ENCODE data around the gene CEP63.

CEP63 gene

DNA sequence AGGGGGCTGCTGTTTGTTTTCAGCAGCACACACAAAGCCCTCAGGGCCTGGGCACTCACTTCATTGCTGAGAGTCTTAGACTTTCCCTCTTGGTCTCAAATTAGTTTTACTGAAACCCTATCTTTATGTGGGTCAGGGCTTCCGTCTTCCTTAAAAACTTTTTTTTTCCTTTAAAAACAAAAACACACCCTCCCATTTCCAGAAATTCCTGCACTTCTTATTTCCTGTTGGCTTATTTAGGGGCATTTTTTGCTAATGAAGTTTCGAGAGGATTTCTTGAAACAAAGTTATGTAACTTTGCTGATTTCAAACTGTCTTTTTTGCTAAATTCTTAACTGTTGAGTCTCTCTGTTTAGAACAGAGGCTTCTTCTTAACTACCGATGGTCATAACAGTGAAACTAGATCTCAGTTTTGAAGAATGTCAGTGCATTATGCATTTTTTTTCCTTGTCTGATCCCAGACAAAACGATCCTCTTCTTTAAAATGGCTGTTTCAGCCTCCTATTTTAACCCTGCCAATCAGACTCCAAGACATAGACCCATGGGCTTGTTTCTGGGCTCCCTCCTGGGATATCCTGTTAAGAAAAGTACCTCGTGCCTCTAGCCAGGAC lies 23.4 kb upstream of the CEP63 start:
- DNase-seq (ENCODE audit: low read depth): no peak
- H3K4me3 ChIP-seq (ENCODE audit: low read depth, low read length): no peak overlapping the region
- TF ChIP-seq, protein P1, sequence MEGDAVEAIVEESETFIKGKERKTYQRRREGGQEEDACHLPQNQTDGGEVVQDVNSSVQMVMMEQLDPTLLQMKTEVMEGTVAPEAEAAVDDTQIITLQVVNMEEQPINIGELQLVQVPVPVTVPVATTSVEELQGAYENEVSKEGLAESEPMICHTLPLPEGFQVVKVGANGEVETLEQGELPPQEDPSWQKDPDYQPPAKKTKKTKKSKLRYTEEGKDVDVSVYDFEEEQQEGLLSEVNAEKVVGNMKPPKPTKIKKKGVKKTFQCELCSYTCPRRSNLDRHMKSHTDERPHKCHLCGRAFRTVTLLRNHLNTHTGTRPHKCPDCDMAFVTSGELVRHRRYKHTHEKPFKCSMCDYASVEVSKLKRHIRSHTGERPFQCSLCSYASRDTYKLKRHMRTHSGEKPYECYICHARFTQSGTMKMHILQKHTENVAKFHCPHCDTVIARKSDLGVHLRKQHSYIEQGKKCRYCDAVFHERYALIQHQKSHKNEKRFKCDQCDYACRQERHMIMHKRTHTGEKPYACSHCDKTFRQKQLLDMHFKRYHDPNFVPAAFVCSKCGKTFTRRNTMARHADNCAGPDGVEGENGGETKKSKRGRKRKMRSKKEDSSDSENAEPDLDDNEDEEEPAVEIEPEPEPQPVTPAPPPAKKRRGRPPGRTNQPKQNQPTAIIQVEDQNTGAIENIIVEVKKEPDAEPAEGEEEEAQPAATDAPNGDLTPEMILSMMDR (IDR thresholded peaks at IDR 0.05; ENCODE audit: low read depth, low read length): no peak
- TF ChIP-seq POLR2A (IDR thresholded peaks at IDR 0.05; ENCODE audit: extremely low read depth, insufficient read length): no peak
- TF ChIP-seq, protein P2, sequence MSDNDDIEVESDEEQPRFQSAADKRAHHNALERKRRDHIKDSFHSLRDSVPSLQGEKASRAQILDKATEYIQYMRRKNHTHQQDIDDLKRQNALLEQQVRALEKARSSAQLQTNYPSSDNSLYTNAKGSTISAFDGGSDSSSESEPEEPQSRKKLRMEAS (IDR thresholded peaks at IDR 0.05; ENCODE audit: low read depth, low read length): no peak
- TF ChIP-seq MYC (IDR thresholded peaks at IDR 0.05; ENCODE audit: low read depth, low read length): no peak

GRCh38 chr3:134463676-134464063 lies 22.2 kb upstream of the CEP63 start:
- no peak for DNase-seq (ENCODE audit: low read depth)
- TF ChIP-seq, protein P1 (IDR thresholded peaks at IDR 0.05; ENCODE audit: low read depth, low read length): no peak
- TF ChIP-seq, protein P2 (IDR thresholded peaks at IDR 0.05; ENCODE audit: low read depth, low read length): no peak
- TF ChIP-seq MYC (IDR thresholded peaks at IDR 0.05; ENCODE audit: low read depth, low read length) (no peak), POLR2A (IDR thresholded peaks at IDR 0.05; ENCODE audit: extremely low read depth, insufficient read length) (no peak)
- H3K4me3 ChIP-seq (ENCODE audit: low read depth, low read length): no peak overlapping the region

DNA sequence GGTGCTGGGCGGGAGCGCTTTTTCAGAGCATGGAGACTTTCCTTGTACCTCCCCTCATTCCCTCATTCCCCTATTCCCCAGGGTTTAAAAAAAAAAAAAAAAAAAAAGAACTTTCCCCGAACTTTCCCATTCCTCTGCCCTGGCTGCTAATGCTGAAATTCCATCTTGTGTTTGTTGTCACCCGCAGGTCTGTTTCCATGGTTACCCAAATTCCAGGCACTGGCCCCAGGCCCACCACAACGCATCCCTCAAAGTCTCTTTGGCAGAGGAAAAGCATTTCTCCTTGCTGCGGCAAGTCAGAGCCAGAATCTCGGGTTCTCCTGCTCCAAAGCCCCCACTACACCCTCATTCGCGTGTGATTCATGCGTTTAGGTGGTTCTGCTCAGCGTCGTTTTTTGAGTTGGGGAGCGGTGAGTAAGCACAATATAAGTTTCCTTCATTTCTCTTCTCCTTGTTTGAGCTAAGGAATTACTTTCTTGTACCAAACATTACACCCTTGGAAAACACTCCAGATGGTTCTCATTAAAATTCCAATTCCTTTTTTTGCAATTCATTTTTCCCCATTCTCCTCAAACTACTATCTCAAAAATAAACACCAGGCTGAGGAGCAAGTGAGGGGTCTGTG lies 21.7 kb upstream of the CEP63 start:
- no peak overlapping the region for H3K4me3 ChIP-seq (ENCODE audit: low read depth, low read length)
- no peak for DNase-seq (ENCODE audit: low read depth)
- TF ChIP-seq, protein P2 (IDR thresholded peaks at IDR 0.05; ENCODE audit: low read depth, low read length): no peak
- TF ChIP-seq MYC (IDR thresholded peaks at IDR 0.05; ENCODE audit: low read depth, low read length) (no peak), POLR2A (IDR thresholded peaks at IDR 0.05; ENCODE audit: extremely low read depth, insufficient read length) (no peak)
- TF ChIP-seq, protein P1 (IDR thresholded peaks at IDR 0.05; ENCODE audit: low read depth, low read length): no peak

DNA sequence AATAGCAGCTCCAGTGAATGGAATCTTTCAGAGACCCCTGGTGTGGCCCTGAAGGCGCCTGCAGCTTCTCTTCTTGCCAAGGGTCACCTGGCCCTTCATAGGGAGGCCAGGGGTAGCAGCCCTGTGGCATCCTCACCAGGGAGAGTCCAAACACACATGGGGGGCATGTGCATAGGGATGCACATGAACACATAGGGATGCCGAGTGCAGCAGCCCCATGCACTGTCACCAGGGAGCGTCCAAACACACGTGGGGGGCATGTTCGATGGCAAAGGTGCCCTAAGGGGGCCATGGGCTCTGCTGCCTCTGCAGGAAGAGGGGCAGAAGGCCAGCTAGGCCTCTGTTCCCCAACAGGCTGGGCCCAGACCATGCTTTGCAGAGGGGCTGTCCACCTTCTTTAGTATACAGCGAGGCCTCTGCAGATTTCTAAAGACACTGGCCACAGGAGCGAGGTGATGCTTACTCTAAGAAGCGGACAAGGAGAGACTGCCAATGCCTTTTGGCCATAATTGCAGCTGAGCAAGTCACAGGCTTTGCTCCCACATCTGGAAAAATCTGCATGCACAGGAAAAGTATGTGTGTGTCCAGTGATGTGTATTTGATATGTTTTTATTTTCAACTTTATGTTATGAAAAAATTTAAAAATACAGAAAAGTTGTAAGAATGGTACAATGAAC lies 21.0 kb upstream of the CEP63 start:
- TF ChIP-seq, protein P2 (IDR thresholded peaks at IDR 0.05; ENCODE audit: low read depth, low read length): no peak
- TF ChIP-seq, protein P1 (IDR thresholded peaks at IDR 0.05; ENCODE audit: low read depth, low read length): no peak
- no peak for TF ChIP-seq MYC (IDR thresholded peaks at IDR 0.05; ENCODE audit: low read depth, low read length)
- TF ChIP-seq POLR2A (IDR thresholded peaks at IDR 0.05; ENCODE audit: extremely low read depth, insufficient read length): no peak
- DNase-seq (ENCODE audit: low read depth): no peak
- H3K4me3 ChIP-seq (ENCODE audit: low read depth, low read length): no peak overlapping the region

DNA sequence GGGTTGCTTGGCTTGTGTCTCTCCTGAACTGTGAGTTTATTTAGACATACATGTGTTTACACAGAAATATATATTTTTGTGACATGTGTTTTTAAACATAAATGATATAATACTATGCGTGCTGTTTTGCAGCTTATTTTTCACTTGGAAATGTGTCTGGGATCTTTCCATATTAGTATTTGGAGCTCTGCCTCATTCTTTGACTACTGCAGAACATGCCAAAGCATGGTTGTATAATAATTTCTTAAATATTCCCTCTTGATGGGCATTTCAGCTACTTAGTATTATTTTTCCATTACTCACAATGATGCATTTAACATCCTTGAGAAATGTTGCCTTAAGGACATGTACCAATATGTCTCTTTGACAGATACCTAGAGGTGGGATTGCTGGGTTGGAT lies 19.5 kb upstream of the CEP63 start:
- no peak overlapping the region for H3K4me3 ChIP-seq (ENCODE audit: low read depth, low read length)
- TF ChIP-seq, protein P1 (IDR thresholded peaks at IDR 0.05; ENCODE audit: low read depth, low read length): no peak
- no peak for TF ChIP-seq MYC (IDR thresholded peaks at IDR 0.05; ENCODE audit: low read depth, low read length)
- TF ChIP-seq, protein P2 (IDR thresholded peaks at IDR 0.05; ENCODE audit: low read depth, low read length): no peak
- TF ChIP-seq POLR2A (IDR thresholded peaks at IDR 0.05; ENCODE audit: extremely low read depth, insufficient read length): no peak
- no peak for DNase-seq (ENCODE audit: low read depth)

Data from NB4 (cell line).